ENCODE results near the gene MGAT4A.
"Not testable (repeated sequence)": the region's sequence is repeated elsewhere in the genome, so short reads cannot be mapped to it uniquely, and the experiment has no call there.

Gene MGAT4A

DNA sequence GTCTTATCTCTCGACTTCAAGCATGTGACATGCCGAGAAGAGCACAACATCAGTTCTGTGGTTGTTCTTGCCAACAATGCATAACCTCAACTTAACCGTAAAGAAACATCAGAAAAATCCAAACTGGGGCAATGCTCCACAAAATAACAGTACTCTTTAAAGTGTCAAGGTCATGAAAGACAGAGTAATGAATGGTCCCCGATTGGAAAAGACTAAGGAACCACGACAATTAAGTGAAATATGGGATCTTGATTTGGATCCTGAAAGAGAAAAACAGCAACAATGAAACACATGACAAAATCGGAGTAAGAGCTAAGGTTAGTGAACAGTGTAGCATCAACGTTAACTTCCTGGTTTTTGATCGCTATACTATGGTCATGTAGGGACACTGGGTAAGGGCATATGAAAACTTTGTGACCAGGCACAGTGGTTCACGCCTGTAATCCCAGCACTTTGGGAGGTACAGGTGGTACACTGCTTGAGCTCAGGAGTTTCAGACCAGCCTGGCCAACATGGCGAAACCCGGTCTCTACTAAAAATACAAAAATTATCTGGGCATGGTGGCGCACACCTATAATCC, 67.3 kb downstream of the MGAT4A start:
- no peaks in the 10 kb centered on the region for H3K4me1 ChIP-seq (ENCODE audit: low read length)
- H3K27ac ChIP-seq (ENCODE audit: low read length): no peak overlapping the region
- TF ChIP-seq, protein P1, sequence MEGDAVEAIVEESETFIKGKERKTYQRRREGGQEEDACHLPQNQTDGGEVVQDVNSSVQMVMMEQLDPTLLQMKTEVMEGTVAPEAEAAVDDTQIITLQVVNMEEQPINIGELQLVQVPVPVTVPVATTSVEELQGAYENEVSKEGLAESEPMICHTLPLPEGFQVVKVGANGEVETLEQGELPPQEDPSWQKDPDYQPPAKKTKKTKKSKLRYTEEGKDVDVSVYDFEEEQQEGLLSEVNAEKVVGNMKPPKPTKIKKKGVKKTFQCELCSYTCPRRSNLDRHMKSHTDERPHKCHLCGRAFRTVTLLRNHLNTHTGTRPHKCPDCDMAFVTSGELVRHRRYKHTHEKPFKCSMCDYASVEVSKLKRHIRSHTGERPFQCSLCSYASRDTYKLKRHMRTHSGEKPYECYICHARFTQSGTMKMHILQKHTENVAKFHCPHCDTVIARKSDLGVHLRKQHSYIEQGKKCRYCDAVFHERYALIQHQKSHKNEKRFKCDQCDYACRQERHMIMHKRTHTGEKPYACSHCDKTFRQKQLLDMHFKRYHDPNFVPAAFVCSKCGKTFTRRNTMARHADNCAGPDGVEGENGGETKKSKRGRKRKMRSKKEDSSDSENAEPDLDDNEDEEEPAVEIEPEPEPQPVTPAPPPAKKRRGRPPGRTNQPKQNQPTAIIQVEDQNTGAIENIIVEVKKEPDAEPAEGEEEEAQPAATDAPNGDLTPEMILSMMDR (IDR thresholded peaks at IDR 0.05; ENCODE audit: low read length): no peak
- TF ChIP-seq EZH2 (optimal IDR thresholded peaks at IDR 0.05; ENCODE audit: low read depth, low read length): no peak
- TF ChIP-seq EZH2phosphoT487 (IDR thresholded peaks at IDR 0.05; ENCODE audit: low read length): no peak
- no peak overlapping the region for H3K4me3 ChIP-seq (ENCODE audit: low read length)
- DNase-seq: no peak
- H3K9me2 ChIP-seq (replicated peaks; ENCODE audit: insufficient read depth, low read length): no peaks in the 10 kb centered on the region
- no peaks in the 10 kb centered on the region for H3F3A ChIP-seq (ENCODE audit: insufficient read depth, low read length)
- no peaks in the 10 kb centered on the region for H3K36me3 ChIP-seq (replicated peaks; ENCODE audit: insufficient read depth, low read length)
- no peak overlapping the region for H2AFZ ChIP-seq (ENCODE audit: low read length)
- H3K79me2 ChIP-seq (ENCODE audit: low read length): no peaks in the 10 kb centered on the region
- no peak overlapping the region for H3K9ac ChIP-seq (ENCODE audit: low read length)
- H3K9me3 ChIP-seq (replicated peaks; ENCODE audit: insufficient read depth, low read length): no peaks in the 10 kb centered on the region
- no peak overlapping the region for H3K4me2 ChIP-seq (ENCODE audit: low read depth, low read length)
- H3K27me3 ChIP-seq (replicated peaks; ENCODE audit: insufficient read depth, low read length): no peaks in the 10 kb centered on the region
- H4K20me1 ChIP-seq (ENCODE audit: insufficient read depth, low read length): no peaks in the 10 kb centered on the region

DNA sequence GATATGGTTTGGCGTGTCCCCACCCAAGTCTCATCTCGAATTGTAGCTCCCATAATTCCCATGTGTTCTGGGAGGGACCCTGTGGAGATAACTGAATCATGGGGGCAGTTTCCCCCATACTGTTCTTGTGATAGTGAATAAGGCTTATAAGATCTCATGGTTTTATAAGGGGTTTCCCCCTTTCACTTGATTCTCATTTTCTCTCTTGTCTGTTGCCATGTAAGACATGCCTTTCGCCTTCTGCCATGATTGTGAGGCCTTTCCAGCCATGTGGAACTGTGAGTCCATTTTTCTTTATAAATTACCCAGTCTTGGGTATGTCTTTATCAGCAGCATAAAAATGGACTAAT, 71.5 kb downstream of the MGAT4A start:
- DNase-seq; H3F3A ChIP-seq (ENCODE audit: insufficient read depth, low read length); H3K27ac ChIP-seq (ENCODE audit: low read length); H3K4me1 ChIP-seq (ENCODE audit: low read length); H3K4me3 ChIP-seq (ENCODE audit: low read length); H4K20me1 ChIP-seq (ENCODE audit: insufficient read depth, low read length); H3K9ac ChIP-seq (ENCODE audit: low read length); H3K36me3 ChIP-seq (replicated peaks; ENCODE audit: insufficient read depth, low read length); H3K4me2 ChIP-seq (ENCODE audit: low read depth, low read length); H2AFZ ChIP-seq (ENCODE audit: low read length); H3K27me3 ChIP-seq (replicated peaks; ENCODE audit: insufficient read depth, low read length); H3K9me3 ChIP-seq (replicated peaks; ENCODE audit: insufficient read depth, low read length); H3K79me2 ChIP-seq (ENCODE audit: low read length); H3K9me2 ChIP-seq (replicated peaks; ENCODE audit: insufficient read depth, low read length): not testable (repeated sequence)

DNA sequence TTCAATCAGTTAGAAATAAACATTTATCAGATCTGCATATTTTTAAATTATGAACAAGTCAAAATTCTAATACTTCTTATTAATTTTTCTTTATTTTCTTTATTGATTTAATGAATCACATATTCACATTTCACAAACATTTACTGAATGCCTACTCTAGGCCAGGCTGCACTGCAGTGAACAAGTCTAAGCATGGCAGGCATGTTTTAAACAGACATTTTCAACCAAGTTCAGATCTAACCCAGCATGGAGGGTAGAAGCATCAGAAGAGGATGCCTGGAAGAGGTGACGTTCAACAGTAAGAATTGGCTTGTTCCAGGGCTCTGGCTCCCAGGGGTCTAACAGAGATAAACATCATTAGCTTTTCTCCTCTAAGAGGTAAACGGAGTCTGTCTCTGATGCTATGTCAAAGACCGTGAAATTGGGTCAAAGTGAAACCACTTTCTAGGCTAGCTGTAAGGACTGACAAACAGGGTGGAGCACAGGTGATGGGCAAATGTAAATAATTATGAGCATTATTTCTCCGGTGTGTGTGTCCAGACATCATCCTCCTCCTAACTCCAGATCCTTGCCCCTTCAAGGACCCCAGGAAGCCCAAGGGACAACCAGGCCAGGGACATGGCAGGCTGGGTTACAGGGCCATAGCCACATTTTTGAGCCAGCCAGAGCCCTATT, 72.0 kb downstream of the MGAT4A start:
- no peaks in the 10 kb centered on the region for H4K20me1 ChIP-seq (ENCODE audit: insufficient read depth, low read length)
- H3K9me3 ChIP-seq (replicated peaks; ENCODE audit: insufficient read depth, low read length): no peaks in the 10 kb centered on the region
- no peak overlapping the region for H2AFZ ChIP-seq (ENCODE audit: low read length)
- H3K36me3 ChIP-seq (replicated peaks; ENCODE audit: insufficient read depth, low read length): no peaks in the 10 kb centered on the region
- TF ChIP-seq, protein P1 (IDR thresholded peaks at IDR 0.05; ENCODE audit: low read length): no peak
- TF ChIP-seq EZH2phosphoT487 (IDR thresholded peaks at IDR 0.05; ENCODE audit: low read length): no peak
- no peak for TF ChIP-seq EZH2 (optimal IDR thresholded peaks at IDR 0.05; ENCODE audit: low read depth, low read length)
- H3K4me2 ChIP-seq (ENCODE audit: low read depth, low read length): no peak overlapping the region
- no peak overlapping the region for H3K27ac ChIP-seq (ENCODE audit: low read length)
- H3K9me2 ChIP-seq (replicated peaks; ENCODE audit: insufficient read depth, low read length): no peaks in the 10 kb centered on the region
- H3K9ac ChIP-seq (ENCODE audit: low read length): no peak overlapping the region
- H3K27me3 ChIP-seq (replicated peaks; ENCODE audit: insufficient read depth, low read length): no peaks in the 10 kb centered on the region
- H3K79me2 ChIP-seq (ENCODE audit: low read length): no peaks in the 10 kb centered on the region
- H3K4me3 ChIP-seq (ENCODE audit: low read length): no peak overlapping the region
- H3K4me1 ChIP-seq (ENCODE audit: low read length): no peaks in the 10 kb centered on the region
- H3F3A ChIP-seq (ENCODE audit: insufficient read depth, low read length): no peaks in the 10 kb centered on the region
- no peak for DNase-seq

DNA sequence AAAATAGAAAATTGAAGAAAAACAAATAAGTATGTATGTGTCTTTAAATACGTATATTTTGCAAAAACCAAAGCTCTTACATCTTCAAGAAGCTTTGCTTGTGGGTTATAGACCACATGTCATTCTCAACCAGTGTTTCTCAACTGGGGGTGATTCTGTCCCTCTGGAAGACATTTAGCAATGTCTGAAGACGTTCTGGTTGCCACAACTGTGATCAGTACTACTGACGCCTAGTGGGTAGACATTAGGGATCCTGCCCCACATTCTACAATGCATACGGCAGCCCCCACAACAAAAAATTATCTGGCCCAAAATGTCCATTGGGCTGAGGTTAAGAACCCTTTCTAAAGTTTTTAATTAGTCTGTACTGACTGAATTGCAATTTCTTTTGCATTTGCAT, 74.1 kb downstream of the MGAT4A start:
- Histone ChIP-seq H3K4me1 (ENCODE audit: low read length) (no peaks in the 10 kb centered on the region), H3K9me3 (replicated peaks; ENCODE audit: insufficient read depth, low read length) (no peaks in the 10 kb centered on the region), H3K79me2 (ENCODE audit: low read length) (no peaks in the 10 kb centered on the region), H2AFZ (ENCODE audit: low read length) (no peak overlapping the region), H3K4me2 (ENCODE audit: low read depth, low read length) (no peak overlapping the region), H3K9ac (ENCODE audit: low read length) (no peak overlapping the region), H3K27ac (ENCODE audit: low read length) (no peak overlapping the region), H3F3A (ENCODE audit: insufficient read depth, low read length) (no peaks in the 10 kb centered on the region), H3K9me2 (replicated peaks; ENCODE audit: insufficient read depth, low read length) (no peaks in the 10 kb centered on the region), H3K4me3 (ENCODE audit: low read length) (no peak overlapping the region), H4K20me1 (ENCODE audit: insufficient read depth, low read length) (no peaks in the 10 kb centered on the region), H3K36me3 (replicated peaks; ENCODE audit: insufficient read depth, low read length) (no peaks in the 10 kb centered on the region), H3K27me3 (replicated peaks; ENCODE audit: insufficient read depth, low read length) (no peaks in the 10 kb centered on the region)
- TF ChIP-seq EZH2phosphoT487 (IDR thresholded peaks at IDR 0.05; ENCODE audit: low read length): no peak
- TF ChIP-seq EZH2 (optimal IDR thresholded peaks at IDR 0.05; ENCODE audit: low read depth, low read length): no peak
- TF ChIP-seq, protein P1 (IDR thresholded peaks at IDR 0.05; ENCODE audit: low read length): no peak
- DNase-seq: no peak

All from MM.1S (cell line).